GM13976 (cell line): ENCODE measurements around the gene IFT20.
"Not testable (repeated sequence)": the region's sequence is repeated elsewhere in the genome, so short reads cannot be mapped to it uniquely, and the experiment has no call there.

Source experiments
- DNase-seq: peaks from one replicate; pipeline ENCODE4 v3.0.0; 2012; ENCODE audit warnings: low spot score
- in situ Hi-C: fragments of 300-500 bp; cut with MboI; formaldehyde crosslinking; loops from one replicate; pipeline ENCODE4 v1.12.0; 2022; ENCODE audit warnings: low sequenced_read_pairs, mixed read lengths, inconsistent platforms; ENCODE audit not compliant: unreplicated experiment
- TF ChIP-seq, protein P1 (sequence below): IDR thresholded peaks from 2 replicates; pipeline ENCODE4 v1.5.1; 2012; ENCODE audit warnings: borderline replicate concordance, mild to moderate bottlenecking; ENCODE audit not compliant: insufficient read depth; ENCODE audit errors: extremely low read depth, missing control alignments, control extremely low read depth

The IFT20 gene

DNA sequence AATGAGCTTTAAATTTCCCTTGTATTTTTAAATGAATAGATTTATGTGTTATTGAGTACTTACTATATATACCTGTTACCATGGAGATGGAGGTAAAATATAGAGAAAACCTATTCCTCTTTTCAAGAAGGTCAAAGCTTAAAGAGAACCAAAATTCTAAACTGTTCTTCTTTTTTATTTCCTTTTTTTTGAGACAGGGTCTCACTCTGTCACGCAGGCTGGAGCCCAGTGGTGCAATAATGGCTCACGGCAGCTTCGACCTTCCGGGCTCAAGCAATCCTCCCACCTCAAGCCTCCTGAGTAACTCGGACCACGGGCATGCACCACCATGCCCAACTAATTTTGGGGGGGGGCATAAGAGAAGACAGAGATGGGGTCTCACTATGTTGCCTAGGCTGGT, 41.3 kb downstream of the IFT20 start:
- TF ChIP-seq, protein P1, sequence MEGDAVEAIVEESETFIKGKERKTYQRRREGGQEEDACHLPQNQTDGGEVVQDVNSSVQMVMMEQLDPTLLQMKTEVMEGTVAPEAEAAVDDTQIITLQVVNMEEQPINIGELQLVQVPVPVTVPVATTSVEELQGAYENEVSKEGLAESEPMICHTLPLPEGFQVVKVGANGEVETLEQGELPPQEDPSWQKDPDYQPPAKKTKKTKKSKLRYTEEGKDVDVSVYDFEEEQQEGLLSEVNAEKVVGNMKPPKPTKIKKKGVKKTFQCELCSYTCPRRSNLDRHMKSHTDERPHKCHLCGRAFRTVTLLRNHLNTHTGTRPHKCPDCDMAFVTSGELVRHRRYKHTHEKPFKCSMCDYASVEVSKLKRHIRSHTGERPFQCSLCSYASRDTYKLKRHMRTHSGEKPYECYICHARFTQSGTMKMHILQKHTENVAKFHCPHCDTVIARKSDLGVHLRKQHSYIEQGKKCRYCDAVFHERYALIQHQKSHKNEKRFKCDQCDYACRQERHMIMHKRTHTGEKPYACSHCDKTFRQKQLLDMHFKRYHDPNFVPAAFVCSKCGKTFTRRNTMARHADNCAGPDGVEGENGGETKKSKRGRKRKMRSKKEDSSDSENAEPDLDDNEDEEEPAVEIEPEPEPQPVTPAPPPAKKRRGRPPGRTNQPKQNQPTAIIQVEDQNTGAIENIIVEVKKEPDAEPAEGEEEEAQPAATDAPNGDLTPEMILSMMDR = no peak
- DNase-seq = no peak
- in situ Hi-C loops = no loop called here

GRCh38 chr17:28292878-28293277, 42.4 kb downstream of the IFT20 start:
- DNase-seq, in situ Hi-C loops: not testable (repeated sequence)

- in situ Hi-C loops = no loop called here
- TF ChIP-seq, protein P1 = no peak
- no peak for DNase-seq
These were observed 43.4 kb downstream of the IFT20 start for GRCh38 chr17:28291780-28292330.

GRCh38 chr17:28290703-28291102, 44.6 kb downstream of the IFT20 start:
- in situ Hi-C loops = no loop called here
- DNase-seq = no peak
- TF ChIP-seq, protein P1 = no peak

GRCh38 chr17:28285965-28286364, 49.3 kb downstream of the IFT20 start:
- TF ChIP-seq, protein P1 = no peak
- in situ Hi-C loops = no loop called here
- no peak for DNase-seq

GRCh38 chr17:28282596-28282995, 52.7 kb downstream of the IFT20 start:
- TF ChIP-seq, protein P1 = no peak
- no peak for DNase-seq
- in situ Hi-C loops = no loop called here

- in situ Hi-C loops = no loop called here
- no peak for DNase-seq
- TF ChIP-seq, protein P1 = no peak
These were observed 54.4 kb downstream of the IFT20 start for GRCh38 chr17:28280826-28281225.

- TF ChIP-seq, protein P1 = no peak
- in situ Hi-C loops = no loop called here
- no peak for DNase-seq
These were observed 55.9 kb downstream of the IFT20 start for GRCh38 chr17:28279411-28279810.
